Liver (tissue), 3 donors: ENCODE data around the gene NTF3.

ENCODE experiments used
- CTCF ChIP-seq: fragments of 150-350 bp; IDR thresholded peaks from 2 replicates; pipeline ENCODE4 v1.5.1; 2017; ENCODE audit warnings: improper control_type of control experiment, low read depth, low read length; ENCODE audit not compliant: missing input control
- TAF1 ChIP-seq: conservative IDR thresholded peaks from 2 replicates; pipeline ENCODE4 v1.6.1; 2016; ENCODE audit warnings: antibody characterized with exemption, mild to moderate bottlenecking
- TF ChIP-seq, protein P1 (sequence below): IDR thresholded peaks from 2 replicates; pipeline ENCODE4 v1.6.1; 2016; ENCODE audit warnings: antibody characterized with exemption
- donor health status: healthy.
- donor health status: healthy.

- TF ChIP-seq CTCF (no peak), TAF1 (no peak)
- TF ChIP-seq, protein P1, sequence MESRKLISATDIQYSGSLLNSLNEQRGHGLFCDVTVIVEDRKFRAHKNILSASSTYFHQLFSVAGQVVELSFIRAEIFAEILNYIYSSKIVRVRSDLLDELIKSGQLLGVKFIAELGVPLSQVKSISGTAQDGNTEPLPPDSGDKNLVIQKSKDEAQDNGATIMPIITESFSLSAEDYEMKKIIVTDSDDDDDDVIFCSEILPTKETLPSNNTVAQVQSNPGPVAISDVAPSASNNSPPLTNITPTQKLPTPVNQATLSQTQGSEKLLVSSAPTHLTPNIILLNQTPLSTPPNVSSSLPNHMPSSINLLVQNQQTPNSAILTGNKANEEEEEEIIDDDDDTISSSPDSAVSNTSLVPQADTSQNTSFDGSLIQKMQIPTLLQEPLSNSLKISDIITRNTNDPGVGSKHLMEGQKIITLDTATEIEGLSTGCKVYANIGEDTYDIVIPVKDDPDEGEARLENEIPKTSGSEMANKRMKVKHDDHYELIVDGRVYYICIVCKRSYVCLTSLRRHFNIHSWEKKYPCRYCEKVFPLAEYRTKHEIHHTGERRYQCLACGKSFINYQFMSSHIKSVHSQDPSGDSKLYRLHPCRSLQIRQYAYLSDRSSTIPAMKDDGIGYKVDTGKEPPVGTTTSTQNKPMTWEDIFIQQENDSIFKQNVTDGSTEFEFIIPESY, result no peak
These were observed 53.5 kb downstream of the NTF3 start for GRCh38 chr12:5485454-5485853.
